Activated CD8-positive, alpha-beta T cell treated with anti-CD3 and anti-CD28 coated beads for 36 hours (primary cell): ENCODE results near the gene ACTN4. TPM values are rescaled to one million over a fixed set of nuclear protein-coding genes. Genes with fewer than 3 reads are reported as not detected.

Experiments
- ATAC-seq: fragments of 200-7000 bp; cut with Tn5 transposase; one replicate; pipeline ENCODE4 v1.10.0; 2021; ENCODE audit warnings: mild to moderate bottlenecking, moderate library complexity
- CTCF ChIA-PET: fragments of 350-600 bp; sonication (Branson Sonifier 250); formaldehyde crosslinking; loops from one replicate; lab custom pipeline; 2021; ENCODE audit warnings: antibody characterized with exemption; lab: Charles Lee
- POLR2A ChIA-PET: fragments of 350-600 bp; sonication (Branson Sonifier 250); formaldehyde crosslinking; loops from one replicate; lab custom pipeline; 2021; ENCODE audit warnings: antibody characterized with exemption; lab: Charles Lee
- DNase-seq: peaks from one replicate; pipeline ENCODE4 v3.0.0-alpha.2; 2020
- H3K27ac Mint-ChIP-seq: one replicate; pipeline ENCODE4 v1.8.0; 2021; ENCODE audit warnings: mild to moderate bottlenecking, mixed read lengths
- H3K27me3 Mint-ChIP-seq: one replicate; pipeline ENCODE4 v1.8.0; 2021; ENCODE audit warnings: mixed read lengths
- H3K36me3 Mint-ChIP-seq: one replicate; pipeline ENCODE4 v1.8.0; 2021; ENCODE audit warnings: low read depth, mixed read lengths
- H3K4me1 Mint-ChIP-seq: one replicate; pipeline ENCODE4 v1.8.0; 2021; ENCODE audit warnings: low read depth, mixed read lengths
- H3K4me3 Mint-ChIP-seq: one replicate; pipeline ENCODE4 v1.8.0; 2021; ENCODE audit warnings: mild to moderate bottlenecking, moderate library complexity, mixed read lengths
- H3K9me3 Mint-ChIP-seq: one replicate; pipeline ENCODE4 v1.8.0; 2021; ENCODE audit warnings: mixed read lengths
- CTCF ChIP-seq: fragments of 200-600 bp; IDR thresholded peaks from one replicate; pipeline ENCODE4 v1.8.0; 2022; ENCODE audit warnings: antibody characterized with exemption, mild to moderate bottlenecking
- intact Hi-C: fragments of 100-400 bp; cut with micrococcal nuclease; formaldehyde crosslinking; loops from one replicate; pipeline ENCODE4 v1.10.0; 2022
- total RNA-seq, 2 experiments: library from RNA; stranded (reverse); gene quantifications; one replicate each; pipeline ENCODE4 v1.2.3, GENCODE V29; 2021

Gene ACTN4
- total RNA-seq, 2 experiments from 2014 or later: 183 to 189 TPM

- ATAC-seq (peak; percentile 31), DNase-seq (peak; percentile 37)
- Mint-ChIP-seq H3K27me3 (no peaks in the 10 kb centered on the region), H3K4me3 (no peak overlapping the region), H3K4me1 (peaks cover 63% of the 10 kb centered on the region), H3K27ac (peak overlapping the region; percentile 84), H3K9me3 (no peaks in the 10 kb centered on the region), H3K36me3 (peaks cover 25% of the 10 kb centered on the region)
- intact Hi-C loops: loop anchor here (5.0 kb wide), 1 partner anchor 39 kb away; the partner anchor contains the start of gene ACTN4
- ChIA-PET CTCF (interaction anchor here (0.6 to 2.0 kb wide), 8 partner anchors 11 to 201 kb away, joined by 3 to 9 read pairs (median 4); partner anchors contain the start of gene ACTN4), POLR2A (interaction anchor here (0.6 to 0.7 kb wide), 2 partner anchors 16 to 133 kb away, joined by 3 to 4 read pairs; no protein-coding TSS in a partner anchor)
- peak; percentile 48 for TF ChIP-seq CTCF
Measured at GRCh38 chr19:38685666-38686529, 38.4 kb downstream of the ACTN4 start.

DNA sequence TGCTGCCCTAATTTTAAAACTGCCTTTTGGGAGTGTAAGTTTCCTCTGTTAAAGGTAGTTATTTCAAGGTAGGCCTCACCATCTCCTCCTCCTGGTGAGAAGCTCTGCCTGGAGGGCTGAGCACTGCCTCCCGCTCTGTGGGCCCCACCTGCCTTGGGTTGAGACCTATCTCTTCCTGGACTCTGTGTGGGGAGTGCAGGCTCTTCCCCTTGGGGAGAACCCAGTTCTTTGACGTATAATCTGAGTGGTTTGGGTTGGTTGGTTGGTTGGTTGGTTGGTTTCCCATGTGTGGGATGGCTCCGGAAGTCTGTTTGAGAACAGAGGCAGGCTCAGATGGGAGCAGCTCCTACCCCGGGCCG, 39.1 kb downstream of the ACTN4 start:
- no peaks in the 10 kb centered on the region for H3K27me3 Mint-ChIP-seq
- peaks cover 58% of the 10 kb centered on the region for H3K4me1 Mint-ChIP-seq
- POLR2A ChIA-PET: interaction anchor here (0.6 to 0.7 kb wide), 2 partner anchors 17 to 134 kb away, joined by 3 to 4 read pairs; no protein-coding TSS in a partner anchor

DNA sequence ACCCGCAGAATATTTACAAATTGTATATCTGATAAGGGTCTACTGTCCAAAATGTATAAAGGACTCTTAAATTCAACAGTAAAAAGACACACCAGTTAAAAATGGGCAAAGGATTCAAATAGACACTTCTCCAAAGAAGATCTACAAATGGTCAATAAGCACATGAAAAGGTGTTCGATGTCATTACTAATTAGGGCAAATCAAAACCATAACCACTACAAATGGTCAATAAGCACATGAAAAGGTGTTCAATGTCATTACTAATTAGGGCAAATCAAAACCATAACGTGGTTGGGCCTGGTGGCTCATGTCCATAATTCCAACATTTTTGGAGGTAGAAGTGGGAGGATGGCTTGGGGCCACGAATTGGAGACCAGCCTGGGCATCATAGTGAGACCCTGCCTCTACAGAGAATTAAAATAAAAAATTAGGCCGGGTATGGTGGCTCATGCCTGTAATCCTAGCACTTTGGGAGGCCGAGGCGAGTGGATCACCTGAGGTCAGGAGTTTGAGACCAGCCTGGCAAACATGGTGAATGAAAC, 40.5 kb downstream of the ACTN4 start:
- Mint-ChIP-seq H3K9me3 (no peaks in the 10 kb centered on the region), H3K27me3 (no peaks in the 10 kb centered on the region), H3K27ac (no peak overlapping the region), H3K36me3 (peaks cover 12% of the 10 kb centered on the region), H3K4me1 (peaks cover 63% of the 10 kb centered on the region), H3K4me3 (no peak overlapping the region)
- no peak for TF ChIP-seq CTCF
- ATAC-seq (no peak), DNase-seq (no peak)
- intact Hi-C loops: loop anchor here (5.0 kb wide), 1 partner anchor 41 kb away; the partner anchor contains the start of gene ACTN4
- ChIA-PET POLR2A (no interaction called here), CTCF (interaction anchor here (2.0 kb wide), 1 partner anchor 53 kb away, joined by 9 read pairs; no protein-coding TSS in a partner anchor)

More for the DNA sequence above, 39.1 kb downstream of the ACTN4 start:
- ATAC-seq (peak; percentile 58), DNase-seq (peak; percentile 61)
- Mint-ChIP-seq H3K27ac (peak overlapping the region; percentile 84), H3K4me3 (no peak overlapping the region), H3K36me3 (peaks cover 21% of the 10 kb centered on the region), H3K9me3 (no peaks in the 10 kb centered on the region)
- intact Hi-C loops: loop anchor here (5.0 kb wide), 1 partner anchor 39 kb away; the partner anchor contains the start of gene ACTN4
- CTCF ChIA-PET: interaction anchor here (0.8 to 2.0 kb wide), 7 partner anchors 12 to 201 kb away, joined by 3 to 9 read pairs (median 4); partner anchors contain the start of gene ACTN4
- TF ChIP-seq CTCF: no peak

DNA sequence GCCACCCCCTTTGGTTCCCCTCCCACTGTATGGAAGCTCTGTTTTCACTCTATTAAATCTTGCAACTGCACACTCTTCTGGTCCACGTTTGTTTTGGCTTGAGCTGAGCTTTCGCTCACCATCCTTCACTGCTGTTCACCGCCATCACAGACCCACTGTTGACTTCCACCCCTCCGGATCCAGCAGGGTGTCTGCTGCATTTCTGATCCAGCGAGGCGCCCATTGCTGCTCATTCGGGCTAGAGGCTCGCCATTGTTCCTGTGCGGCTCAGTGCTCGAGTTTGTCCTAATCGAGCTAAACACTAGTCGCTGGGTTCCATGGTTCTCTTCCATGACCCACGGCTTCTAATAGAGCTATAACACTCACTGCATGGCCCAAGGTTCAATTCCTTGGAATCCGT, 42.7 kb downstream of the ACTN4 start:
- Mint-ChIP-seq H3K4me3 (no peak overlapping the region), H3K27me3 (no peaks in the 10 kb centered on the region), H3K4me1 (peaks cover 58% of the 10 kb centered on the region), H3K9me3 (no peaks in the 10 kb centered on the region), H3K27ac (no peak overlapping the region), H3K36me3 (peaks cover 11% of the 10 kb centered on the region)
- CTCF ChIA-PET: no interaction called here
- TF ChIP-seq CTCF: no peak
- DNase-seq (no peak), ATAC-seq (no peak)
- intact Hi-C loops: no loop called here
- POLR2A ChIA-PET: interaction anchor here (0.6 to 1.5 kb wide), 3 partner anchors 15 to 753 kb away, joined by 3 read pairs; no protein-coding TSS in a partner anchor
